HepG2 (cell line): ENCODE results near the gene CHST14. TPM values are rescaled to one million over a fixed set of nuclear protein-coding genes. Genes with fewer than 3 reads are reported as not detected.

ENCODE experiments used
- ADNP ChIP-seq: sonication (generic); formaldehyde crosslinking; IDR thresholded peaks from 2 replicates; pipeline ENCODE4 v1.4.0; 2020; ENCODE audit warnings: missing genetic modification reagents
- ARHGAP35 ChIP-seq: sonication (generic); formaldehyde crosslinking; IDR thresholded peaks from 2 replicates; pipeline ENCODE4 v1.9.0; 2022; ENCODE audit warnings: mild to moderate bottlenecking, inconsistent platforms, moderate library complexity, missing genetic modification reagents, borderline replicate concordance
- BORCS8-MEF2B ChIP-seq: sonication (generic); formaldehyde crosslinking; IDR thresholded peaks from 2 replicates; pipeline ENCODE4 v1.8.0; 2022; ENCODE audit warnings: mild to moderate bottlenecking, missing genetic modification reagents
- EHMT2 ChIP-seq: fragments of 200-600 bp; sonication (generic); IDR thresholded peaks from 2 replicates; pipeline ENCODE4 v1.7.0; 2017; ENCODE audit warnings: antibody characterized with exemption, low read depth, low read length, borderline replicate concordance
- FOXM1 ChIP-seq: sonication (generic); formaldehyde crosslinking; IDR thresholded peaks from 2 replicates; pipeline ENCODE4 v1.5.0; 2020; ENCODE audit warnings: missing genetic modification reagents
- GABPB1 ChIP-seq: IDR thresholded peaks from 2 replicates; pipeline ENCODE4 v1.6.1; 2016; ENCODE audit warnings: mild to moderate bottlenecking, missing genetic modification reagents, moderate library complexity, missing compliant biosample characterization
- HIVEP1 ChIP-seq: sonication (generic); formaldehyde crosslinking; IDR thresholded peaks from 2 replicates; pipeline ENCODE4 v1.4.0; 2020; ENCODE audit warnings: mild to moderate bottlenecking, missing genetic modification reagents
- IKZF1 ChIP-seq: fragments of 450-650 bp; IDR thresholded peaks from 2 replicates; pipeline ENCODE4 v1.7.1; 2016
- KDM5B ChIP-seq: sonication (generic); formaldehyde crosslinking; IDR thresholded peaks from 2 replicates; pipeline ENCODE4 v1.4.0; 2020; ENCODE audit warnings: missing genetic modification reagents, mild to moderate bottlenecking, borderline replicate concordance
- KLF12 ChIP-seq: sonication (generic); formaldehyde crosslinking; IDR thresholded peaks from 2 replicates; pipeline ENCODE4 v1.4.0; 2020; ENCODE audit warnings: missing genetic modification reagents, borderline replicate concordance
- KLF16 ChIP-seq, 2 experiments: sonication (generic) in 1 of 2; formaldehyde crosslinking in 1 of 2; IDR thresholded peaks; 2 replicates each; pipeline versions ENCODE4 v1.6.1 to v1.8.0; 2016 to 2023; ENCODE audit warnings: missing genetic modification reagents in 2 of 2, missing compliant biosample characterization in 1 of 2
- MIER3 ChIP-seq: IDR thresholded peaks from 2 replicates; pipeline ENCODE4 v1.6.1; 2016; ENCODE audit warnings: missing compliant biosample characterization, borderline replicate concordance
- NR2C2 ChIP-seq: sonication (generic); formaldehyde crosslinking; IDR thresholded peaks from 2 replicates; pipeline ENCODE4 v1.4.0; 2020; ENCODE audit warnings: missing genetic modification reagents, mild to moderate bottlenecking, moderate library complexity, borderline replicate concordance
- SIN3A ChIP-seq: IDR thresholded peaks from 2 replicates; pipeline ENCODE4 v1.6.1; 2011; ENCODE audit warnings: low read depth, mild to moderate bottlenecking, control low read depth, low read length, borderline replicate concordance
- SNAPC2 ChIP-seq: sonication (generic); formaldehyde crosslinking; IDR thresholded peaks from 2 replicates; pipeline ENCODE4 v1.8.1; 2022; ENCODE audit warnings: mild to moderate bottlenecking, missing genetic modification reagents
- SPEN ChIP-seq: sonication (generic); formaldehyde crosslinking; IDR thresholded peaks from 2 replicates; pipeline ENCODE4 v1.5.1; 2020; ENCODE audit warnings: low read depth, mild to moderate bottlenecking, missing genetic modification reagents
- TEAD3 ChIP-seq: optimal IDR thresholded peaks from 2 replicates; pipeline ENCODE3; 2016; ENCODE audit warnings: borderline replicate concordance
- TRIM24 ChIP-seq: sonication (generic); formaldehyde crosslinking; IDR thresholded peaks from 2 replicates; pipeline ENCODE4 v1.8.0; 2022; ENCODE audit warnings: mild to moderate bottlenecking, missing genetic modification reagents
- U2AF2 ChIP-seq: fragments of 200-400 bp; formaldehyde crosslinking; IDR thresholded peaks from 2 replicates; pipeline ENCODE4 v1.6.1; 2017; ENCODE audit warnings: low read depth, mild to moderate bottlenecking, low read length
- ZBTB3 ChIP-seq: sonication (generic); formaldehyde crosslinking; IDR thresholded peaks from 2 replicates; pipeline ENCODE4 v1.4.0; 2020; ENCODE audit warnings: low read depth, mild to moderate bottlenecking, moderate library complexity, missing genetic modification reagents, borderline replicate concordance
- ZFP36 ChIP-seq: fragments of 150-350 bp; IDR thresholded peaks from 2 replicates; pipeline ENCODE4 v1.6.1; 2018; ENCODE audit warnings: borderline replicate concordance, low read length, low read depth; ENCODE audit not compliant: partially characterized antibody
- ZMYM3 ChIP-seq: sonication (generic); formaldehyde crosslinking; IDR thresholded peaks from 2 replicates; pipeline ENCODE4 v1.5.1; 2020; ENCODE audit warnings: mild to moderate bottlenecking, missing genetic modification reagents
- ZNF260 ChIP-seq: sonication (generic); formaldehyde crosslinking; IDR thresholded peaks from 2 replicates; pipeline ENCODE4 v1.4.0; 2020; ENCODE audit warnings: missing genetic modification reagents, low read depth, mild to moderate bottlenecking, borderline replicate concordance
- ZNF430 ChIP-seq: sonication (generic); formaldehyde crosslinking; IDR thresholded peaks from 2 replicates; pipeline ENCODE4 v1.9.0; 2021; ENCODE audit warnings: mild to moderate bottlenecking, missing genetic modification reagents
- ZNF451 ChIP-seq: sonication (generic); formaldehyde crosslinking; IDR thresholded peaks from 2 replicates; pipeline ENCODE4 v1.5.0; 2020; ENCODE audit warnings: mild to moderate bottlenecking, missing genetic modification reagents
- ZNF792 ChIP-seq: IDR thresholded peaks from 2 replicates; pipeline ENCODE4 v1.6.1; 2016
- polyA plus RNA-seq, 8 experiments: library from polyadenylated mRNA; depleted of rRNA in 3 of 8; stranded (reverse) in 7 of 8; unstranded in 1 of 8; fragments of >200 nt; fragmentation: Illumina TruSeq in 4 of 8; extraction: Trizol in 4 of 8; gene quantifications; 2 replicates each; pipeline versions ENCODE4 v1.2.1 to v1.2.3, GENCODE V29; 2011 to 2016; ENCODE audit warnings: low read depth in 4 of 8, missing spikeins in 1 of 8, mixed read lengths in 1 of 8; ENCODE audit not compliant: insufficient read depth in 1 of 8
- total RNA-seq, 5 experiments: library from RNA; depleted of rRNA; stranded (reverse); fragments of >200 nt; fragmentation: Illumina TruSeq; extraction: Trizol; gene quantifications; 2 replicates each; pipeline ENCODE4 v1.2.3, GENCODE V29; 2016; ENCODE audit warnings: low read depth in 1 of 5
- TF ChIP-seq, protein P1 (sequence below): sonication (generic); formaldehyde crosslinking; IDR thresholded peaks from 2 replicates; pipeline ENCODE4 v1.4.0; 2020; ENCODE audit warnings: mild to moderate bottlenecking, missing genetic modification reagents
- TF ChIP-seq, protein P2 (sequence below): sonication (generic); formaldehyde crosslinking; IDR thresholded peaks from 2 replicates; pipeline ENCODE4 v1.4.0; 2020; ENCODE audit warnings: mild to moderate bottlenecking, missing genetic modification reagents
- TF ChIP-seq, protein P3 (sequence below): sonication (generic); formaldehyde crosslinking; IDR thresholded peaks from 2 replicates; pipeline ENCODE4 v1.5.0; 2020; ENCODE audit warnings: mild to moderate bottlenecking, low read depth, missing genetic modification reagents, borderline replicate concordance
- TF ChIP-seq, protein P4 (sequence below): sonication (generic); formaldehyde crosslinking; IDR thresholded peaks from 2 replicates; pipeline ENCODE4 v1.5.0; 2020; ENCODE audit warnings: missing genetic modification reagents, mild to moderate bottlenecking, borderline replicate concordance

The CHST14 gene
- total and polyA plus RNA-seq, 2 of the 13 experiments (the other 11 are each of a cell fraction or from before 2014, with no cell fraction given) = 8.9 to 12.4 TPM

DNA sequence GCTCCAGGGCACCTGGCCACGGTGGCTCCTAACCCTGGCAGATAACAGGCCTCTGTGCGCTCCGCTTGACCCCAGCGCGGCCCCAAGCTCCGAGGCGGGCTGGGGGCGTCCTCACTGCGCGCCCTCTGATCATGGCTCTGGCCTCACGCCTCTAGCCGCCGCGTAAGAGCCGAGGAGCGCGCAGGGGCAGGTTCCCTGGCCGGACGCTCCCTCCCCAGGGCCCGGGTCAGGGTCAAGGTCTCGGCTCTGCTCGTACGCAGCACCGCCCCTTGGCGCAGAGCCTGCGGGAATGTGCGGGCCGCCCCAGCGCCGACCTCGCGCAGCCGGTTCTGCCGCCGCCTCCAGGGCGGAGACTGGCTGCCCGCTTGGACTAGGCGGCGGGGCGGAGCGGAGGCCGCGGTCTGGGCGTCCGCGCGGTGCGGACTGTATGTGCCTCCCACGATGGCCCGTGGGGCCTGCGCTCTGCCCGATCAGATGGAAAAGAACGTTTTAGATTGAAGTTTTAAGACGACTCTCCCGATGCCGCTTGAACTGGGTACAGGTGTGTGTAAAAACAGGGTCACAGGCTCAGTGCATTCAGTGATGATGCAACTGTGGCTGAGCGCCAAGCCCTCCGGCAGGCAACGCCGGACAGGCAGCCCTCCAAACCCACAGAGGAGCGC is 40.8 kb downstream of the CHST14 start (continued):
- TF ChIP-seq KDM5B = peak; percentile 92
- no peak for TF ChIP-seq ZFP36
- TF ChIP-seq SNAPC2 (CRISPR knock-in tag) = no peak
- TF ChIP-seq, protein P1, sequence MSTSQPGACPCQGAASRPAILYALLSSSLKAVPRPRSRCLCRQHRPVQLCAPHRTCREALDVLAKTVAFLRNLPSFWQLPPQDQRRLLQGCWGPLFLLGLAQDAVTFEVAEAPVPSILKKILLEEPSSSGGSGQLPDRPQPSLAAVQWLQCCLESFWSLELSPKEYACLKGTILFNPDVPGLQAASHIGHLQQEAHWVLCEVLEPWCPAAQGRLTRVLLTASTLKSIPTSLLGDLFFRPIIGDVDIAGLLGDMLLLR (CRISPR knock-in tag) = no peak
- no peak for TF ChIP-seq ZNF430 (CRISPR knock-in tag)
- TF ChIP-seq ZBTB3 (CRISPR knock-in tag) = no peak
- TF ChIP-seq, protein P2, sequence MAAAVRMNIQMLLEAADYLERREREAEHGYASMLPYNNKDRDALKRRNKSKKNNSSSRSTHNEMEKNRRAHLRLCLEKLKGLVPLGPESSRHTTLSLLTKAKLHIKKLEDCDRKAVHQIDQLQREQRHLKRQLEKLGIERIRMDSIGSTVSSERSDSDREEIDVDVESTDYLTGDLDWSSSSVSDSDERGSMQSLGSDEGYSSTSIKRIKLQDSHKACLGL (CRISPR knock-in tag) = peak; percentile 77; the same call in 1 of the 2 replicates
- peak; percentile 72 for TF ChIP-seq ZNF792
- TF ChIP-seq, protein P3, sequence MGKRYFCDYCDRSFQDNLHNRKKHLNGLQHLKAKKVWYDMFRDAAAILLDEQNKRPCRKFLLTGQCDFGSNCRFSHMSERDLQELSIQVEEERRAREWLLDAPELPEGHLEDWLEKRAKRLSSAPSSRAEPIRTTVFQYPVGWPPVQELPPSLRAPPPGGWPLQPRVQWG (CRISPR knock-in tag) = no peak
- peak; percentile 79; the same call in 1 of the 2 replicates for TF ChIP-seq ZNF451 (CRISPR knock-in tag)
- TF ChIP-seq SPEN = peak; percentile 90
- peak; percentile 72; the same call in 1 of the 2 replicates for TF ChIP-seq HIVEP1 (CRISPR knock-in tag)
- no peak for TF ChIP-seq IKZF1
- TF ChIP-seq KLF16 (CRISPR knock-in tag; IDR thresholded peaks at IDR 0.05) = peak in 1 of 2 experiments; percentile 75; a peak in 2 of 4 replicates
- peak; percentile 63; the same call in 1 of the 2 replicates for TF ChIP-seq ARHGAP35
- TF ChIP-seq, protein P4, sequence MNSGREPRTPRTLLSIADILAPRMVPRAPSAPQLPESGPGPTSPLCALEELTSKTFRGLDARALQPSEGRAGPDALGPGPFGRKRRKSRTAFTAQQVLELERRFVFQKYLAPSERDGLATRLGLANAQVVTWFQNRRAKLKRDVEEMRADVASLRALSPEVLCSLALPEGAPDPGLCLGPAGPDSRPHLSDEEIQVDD (CRISPR knock-in tag) = 0 out of 2 replicates have a peak, but pooled peaks have one; percentile 18
- no peak for TF ChIP-seq ZNF260 (CRISPR knock-in tag)
- no peak for TF ChIP-seq U2AF2
- TF ChIP-seq EHMT2 = no peak
- TF ChIP-seq GABPB1 = peak; percentile 84
- no peak for TF ChIP-seq ZMYM3 (CRISPR knock-in tag)
- no peak for TF ChIP-seq TRIM24 (CRISPR knock-in tag)
- TF ChIP-seq TEAD3 (CRISPR knock-in tag) = peak; percentile 82
- TF ChIP-seq ADNP (CRISPR knock-in tag) = no peak
- TF ChIP-seq NR2C2 (CRISPR knock-in tag) = peak; percentile 94
- TF ChIP-seq SIN3A = no peak
- TF ChIP-seq FOXM1 (CRISPR knock-in tag) = no peak
- TF ChIP-seq MIER3 (CRISPR knock-in tag) = peak; percentile 68; the same call in 1 of the 2 replicates
- TF ChIP-seq BORCS8-MEF2B (CRISPR knock-in tag) = 0 out of 2 replicates have a peak, but pooled peaks have one; percentile 49
- TF ChIP-seq KLF12 (CRISPR knock-in tag) = peak; percentile 86; the same call in 1 of the 2 replicates
